Muscle of leg (tissue), 11 donors: ENCODE measurements around the gene IL3RA. TPM values are rescaled to one million over a fixed set of nuclear protein-coding genes. Genes with fewer than 3 reads are reported as not detected.
"Not testable (repeated sequence)": the region's sequence is repeated elsewhere in the genome, so short reads cannot be mapped to it uniquely, and the experiment has no call there.

Experiments
- DNase-seq: peaks from one replicate; pipeline ENCODE4 v3.0.0; 2013
- H3K27ac ChIP-seq: one replicate; pipeline ENCODE4 v1.5.1; 2013; ENCODE audit warnings: mild to moderate bottlenecking, low read length, control low read depth
- H3K27me3 ChIP-seq: one replicate; pipeline ENCODE4 v1.6.1; 2013; ENCODE audit warnings: low read length; ENCODE audit not compliant: control insufficient read depth, insufficient read depth
- H3K36me3 ChIP-seq: one replicate; pipeline ENCODE4 v1.6.1; 2013; ENCODE audit warnings: low read length; ENCODE audit not compliant: control insufficient read depth, insufficient read depth
- H3K4me1 ChIP-seq: one replicate; pipeline ENCODE4 v1.6.1; 2013; ENCODE audit warnings: low read length; ENCODE audit not compliant: control insufficient read depth, insufficient read depth
- H3K4me3 ChIP-seq: one replicate; pipeline ENCODE4 v1.5.1; 2013; ENCODE audit warnings: low read length, control low read depth
- H3K9me3 ChIP-seq: replicated peaks from 2 replicates; pipeline ENCODE4 v1.6.1; 2013; ENCODE audit warnings: low read depth, low read length; ENCODE audit not compliant: control insufficient read depth
- WGBS: methylation state at CpG from one replicate; pipeline ENCODE4 v1.1.5; 2013; ENCODE audit warnings: missing lambda C conversion rate; ENCODE audit not compliant: insufficient coverage; 5-methylcytosine and 5-hydroxymethylcytosine counted together
- polyA plus RNA-seq, 8 donors: library from polyadenylated mRNA; unstranded; fragments of 120-200 nt; gene quantifications; one replicate each; pipeline versions ENCODE4 v1.2.1 to v1.2.3, GENCODE V29; 2013; ENCODE audit warnings: inconsistent platforms in 1 of 8, low replicate concordance in 1 of 8; ENCODE audit not compliant: insufficient read length in 8 of 8, insufficient read depth in 1 of 8
- total RNA-seq: library from RNA; stranded (reverse); fragments of 120-200 nt; gene quantifications from one replicate; pipeline ENCODE4 v1.2.4, GENCODE V29; 2013

IL3RA gene
- total and polyA plus RNA-seq, 9 donors, result 7.8 to 24.7 (median 19.0) TPM

DNA sequence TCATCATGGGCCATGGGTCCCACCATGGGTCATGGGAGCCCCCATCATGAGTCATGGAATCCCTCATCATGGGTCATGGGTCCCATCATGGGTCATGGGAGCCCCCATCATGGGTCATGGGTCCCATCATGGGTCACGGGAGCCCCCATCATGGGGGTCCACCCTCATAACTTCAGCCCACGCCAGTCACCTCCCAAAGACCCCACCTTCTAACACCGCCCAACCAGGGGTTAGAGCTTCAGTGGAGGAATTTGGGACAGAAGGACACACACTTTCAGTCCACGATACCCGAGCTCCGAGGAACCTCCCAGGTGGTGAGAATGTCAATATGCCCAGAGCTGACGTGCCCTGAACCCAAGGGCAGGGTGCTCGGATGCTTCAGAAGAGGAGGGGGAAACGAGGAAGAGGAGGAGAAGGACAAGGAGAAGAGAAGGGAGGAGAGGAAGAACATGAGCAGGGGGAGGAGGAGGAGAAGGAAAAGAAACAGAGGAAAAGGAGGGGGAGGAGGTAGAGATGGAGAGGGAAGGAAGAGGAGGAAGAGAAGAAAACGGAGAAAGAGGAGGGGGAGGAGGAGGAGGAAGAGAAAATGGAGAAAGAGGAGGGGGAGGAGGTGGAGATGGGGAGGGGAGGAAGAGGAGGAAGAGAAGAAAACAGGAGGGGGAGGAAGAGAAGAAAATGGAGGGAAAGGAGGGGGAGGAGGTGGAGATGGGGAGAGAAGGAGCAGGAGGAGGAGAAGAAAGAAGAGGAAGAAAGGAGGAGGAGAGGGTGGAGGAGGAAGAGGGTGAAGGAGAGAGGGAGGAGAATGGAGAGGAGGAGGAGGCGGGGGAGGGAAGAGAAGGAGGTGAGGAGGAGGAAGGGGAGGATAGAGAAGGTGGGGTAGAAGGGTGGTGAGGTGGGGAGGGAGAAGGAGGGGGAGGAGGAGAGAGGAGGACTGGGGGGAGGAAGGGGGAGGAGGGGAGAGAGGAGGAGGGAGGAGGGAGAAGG is 17.7 kb downstream of the IL3RA start:
- H3K27me3 ChIP-seq, result no peaks in the 10 kb centered on the region
- DNase-seq, result no peak
- no peaks in the 10 kb centered on the region for H3K4me1 ChIP-seq
- peaks cover 12% of the 10 kb centered on the region for H3K36me3 ChIP-seq
- H3K9me3 ChIP-seq, result peaks cover 7% of the 10 kb centered on the region
- no peak overlapping the region for H3K4me3 ChIP-seq
- H3K27ac ChIP-seq, result no peak overlapping the region
- WGBS, result 87% methylated on average over 11 of the region's 11 CpGs

DNA sequence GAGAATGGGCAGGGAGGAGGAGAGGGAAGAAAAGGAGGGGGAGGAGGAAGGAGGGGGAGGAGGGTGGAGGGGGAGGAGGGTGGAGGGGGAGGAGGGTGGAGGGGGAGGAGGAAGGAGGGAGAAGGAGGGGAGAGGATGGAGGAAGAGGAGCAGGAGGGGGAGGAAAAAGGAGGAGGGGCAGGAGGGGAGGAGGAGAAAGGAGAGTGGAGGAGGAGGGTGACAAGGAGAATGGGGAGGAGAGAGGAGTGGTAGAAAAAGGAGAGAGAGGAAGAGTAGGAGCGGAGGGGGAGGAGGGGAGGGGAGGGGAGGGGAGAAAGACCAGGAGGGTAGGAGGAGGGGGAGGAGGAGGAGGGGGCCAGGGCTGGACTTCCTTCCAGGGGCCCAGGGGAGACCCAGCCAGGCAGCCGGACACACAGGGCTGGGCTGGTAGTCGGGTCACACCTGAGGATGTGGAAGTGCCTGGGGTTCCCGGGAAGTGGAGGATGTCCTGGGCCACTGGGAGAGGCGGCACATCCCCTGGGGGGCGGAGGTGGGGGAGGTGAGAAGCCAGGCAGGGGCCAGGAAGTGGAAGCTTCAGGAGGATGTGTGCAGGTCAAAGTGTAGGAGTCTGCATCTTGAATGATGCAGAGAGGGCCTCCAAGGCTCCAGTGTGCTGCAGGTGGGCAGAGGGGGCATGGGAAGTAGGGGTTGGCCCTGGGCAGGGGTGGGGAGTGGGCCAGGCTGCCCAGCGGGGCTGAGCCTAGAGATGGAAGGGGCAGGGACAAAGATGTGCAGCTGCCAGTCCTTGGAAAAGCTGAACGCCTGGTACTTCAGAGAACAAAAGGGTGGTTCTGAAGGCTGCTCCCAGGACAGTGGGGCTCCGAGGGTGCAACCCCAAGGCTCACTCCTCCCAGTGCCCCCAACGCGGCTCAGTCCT is 18.8 kb downstream of the IL3RA start:
- no peaks in the 10 kb centered on the region for H3K4me1 ChIP-seq
- H3K9me3 ChIP-seq, result peaks cover 7% of the 10 kb centered on the region
- no peak for DNase-seq
- no peaks in the 10 kb centered on the region for H3K27me3 ChIP-seq
- H3K4me3 ChIP-seq, result no peak overlapping the region
- H3K27ac ChIP-seq, result no peak overlapping the region
- 18% methylated on average over 6 of the region's 11 CpGs for WGBS
- peaks cover 12% of the 10 kb centered on the region for H3K36me3 ChIP-seq

DNA sequence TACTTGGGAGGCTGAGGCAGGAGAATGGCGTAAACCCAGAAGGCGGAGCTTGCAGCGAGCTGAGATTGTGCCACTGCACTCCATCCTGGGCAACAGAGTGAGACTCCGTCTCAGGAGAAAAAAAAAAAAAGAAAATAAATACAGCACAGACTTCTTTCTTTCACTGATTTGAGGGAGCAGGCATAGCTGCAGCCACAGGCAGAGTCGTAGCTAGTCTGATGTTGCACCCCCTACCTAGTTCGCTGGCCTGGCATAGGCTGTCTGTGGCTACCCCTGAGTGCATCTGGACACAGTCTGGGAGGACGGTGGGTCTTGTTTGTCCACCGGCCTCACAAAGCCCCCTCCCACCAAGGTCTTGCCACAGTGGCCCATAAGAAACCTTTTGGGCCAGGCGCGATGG is 21.4 kb downstream of the IL3RA start:
- WGBS, result 97% methylated on average over 5 of the region's 10 CpGs

DNA sequence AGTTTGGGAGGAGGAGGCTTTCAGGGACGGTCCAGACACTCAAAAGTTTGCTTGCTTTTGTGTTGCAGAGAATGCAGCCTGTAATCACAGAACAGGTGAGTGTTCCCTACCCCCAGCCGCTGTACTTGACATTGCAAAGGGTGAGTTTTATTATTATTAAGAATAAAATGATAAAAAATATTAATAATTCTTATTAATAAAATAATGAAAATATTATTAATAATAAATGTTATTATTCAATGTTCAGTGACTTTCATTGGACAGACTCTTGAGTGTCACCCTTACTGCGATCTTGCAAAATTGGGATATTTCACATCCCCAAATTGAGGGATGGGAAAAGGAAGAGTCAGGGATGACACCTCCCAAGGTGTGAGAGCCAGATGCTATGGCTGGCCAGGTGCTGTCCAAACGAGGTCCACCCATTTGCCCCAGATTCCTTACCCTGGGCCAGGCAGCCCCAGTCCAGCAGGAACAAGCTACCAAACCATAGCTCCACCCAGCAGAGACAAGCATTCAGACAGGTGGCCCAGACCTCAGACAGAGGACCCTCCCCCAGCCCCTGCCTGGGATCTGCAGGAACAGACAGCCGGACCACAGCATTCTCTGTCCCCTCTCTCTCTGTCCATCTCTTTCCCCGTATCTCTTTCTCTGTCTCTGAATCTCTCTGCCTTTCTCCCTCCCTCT is 22.4 kb downstream of the IL3RA start:
- WGBS, result 41% methylated on average over 3 of the region's 6 CpGs

More for the DNA sequence above, 21.4 kb downstream of the IL3RA start:
- peaks cover 14% of the 10 kb centered on the region for H3K36me3 ChIP-seq
- no peaks in the 10 kb centered on the region for H3K4me1 ChIP-seq
- no peak for DNase-seq
- no peak overlapping the region for H3K27ac ChIP-seq
- H3K4me3 ChIP-seq, result no peak overlapping the region
- H3K27me3 ChIP-seq, result no peaks in the 10 kb centered on the region
- peaks cover 7% of the 10 kb centered on the region for H3K9me3 ChIP-seq

DNA sequence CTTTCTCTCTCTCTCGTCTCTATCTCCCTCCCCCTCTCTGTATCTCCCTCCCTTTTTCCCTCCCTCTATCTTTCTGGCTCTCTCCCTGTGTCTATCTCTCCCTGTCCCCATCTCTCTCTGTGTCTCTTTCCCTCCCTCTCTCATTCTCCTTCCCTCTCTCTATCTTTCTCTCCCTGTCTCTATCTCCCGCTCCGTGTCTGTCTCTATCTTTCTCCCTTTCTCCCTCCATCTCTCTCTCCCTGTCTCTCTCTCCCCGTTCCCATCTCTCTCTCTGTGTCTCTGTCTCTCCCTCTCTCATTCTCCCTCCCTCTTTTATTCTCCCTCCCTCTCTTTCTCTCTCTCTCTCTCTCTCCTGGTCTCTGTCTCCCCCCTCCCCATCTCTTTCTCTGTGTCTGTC is 22.9 kb downstream of the IL3RA start:
- Histone ChIP-seq H3K4me1 (no peaks in the 10 kb centered on the region), H3K27ac (no peak overlapping the region), H3K4me3 (no peak overlapping the region), H3K9me3 (peaks cover 7% of the 10 kb centered on the region), H3K27me3 (no peaks in the 10 kb centered on the region), H3K36me3 (peaks cover 20% of the 10 kb centered on the region)
- 61% methylated on average over 4 of the region's 4 CpGs for WGBS
- no peak for DNase-seq

More for the DNA sequence above, 22.4 kb downstream of the IL3RA start:
- Histone ChIP-seq H3K4me3 (no peak overlapping the region), H3K9me3 (peaks cover 7% of the 10 kb centered on the region), H3K27ac (no peak overlapping the region), H3K27me3 (no peaks in the 10 kb centered on the region), H3K4me1 (no peaks in the 10 kb centered on the region), H3K36me3 (peaks cover 18% of the 10 kb centered on the region)
- DNase-seq, result no peak

DNA sequence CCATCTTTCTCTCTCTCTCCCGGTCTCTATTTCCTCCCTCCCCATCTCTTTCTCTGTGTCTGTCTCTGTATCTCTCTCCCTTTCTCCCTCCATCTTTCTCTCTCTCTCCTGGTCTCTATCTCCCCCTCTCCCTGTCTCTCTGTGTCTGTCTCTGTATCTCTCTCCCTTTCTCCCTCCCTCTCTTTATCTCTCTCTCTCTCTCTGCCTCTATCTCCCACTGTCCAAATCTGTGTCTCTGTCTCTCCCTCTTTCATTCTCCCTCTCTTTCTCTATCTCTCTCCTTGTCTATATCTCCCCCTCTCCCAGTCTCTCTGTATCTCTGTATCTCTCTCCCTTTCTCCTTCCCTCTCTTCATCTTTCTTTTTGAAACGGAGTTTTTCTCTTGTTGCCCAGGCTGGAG is 23.6 kb downstream of the IL3RA start:
- 68% methylated on average over 2 of the region's 2 CpGs for WGBS
- Histone ChIP-seq H3K4me3 (no peak overlapping the region), H3K9me3 (peaks cover 7% of the 10 kb centered on the region), H3K27me3 (no peaks in the 10 kb centered on the region), H3K27ac (no peak overlapping the region), H3K4me1 (no peaks in the 10 kb centered on the region), H3K36me3 (peaks cover 21% of the 10 kb centered on the region)
- DNase-seq, result no peak

DNA sequence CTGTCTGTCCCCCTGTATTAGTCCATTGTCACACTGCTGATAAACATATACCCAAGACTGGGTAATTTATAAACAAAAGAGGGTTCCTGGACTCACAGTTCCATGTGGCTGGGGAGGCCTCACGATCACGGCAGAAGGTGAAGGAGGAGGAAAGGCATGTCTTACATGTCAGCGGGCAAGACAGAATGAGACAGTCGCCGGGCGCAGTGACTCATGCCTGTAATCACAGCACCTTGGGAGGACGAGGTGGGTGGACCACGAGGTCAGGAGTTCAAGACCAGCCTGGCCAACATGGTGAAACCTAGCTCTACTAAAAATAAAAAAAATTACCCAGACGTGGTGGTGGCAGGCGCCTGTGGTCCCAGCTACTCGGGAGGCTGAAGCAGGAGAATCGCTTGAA is 24.7 kb downstream of the IL3RA start:
- WGBS, result 70% methylated on average over 2 of the region's 12 CpGs
- H3K36me3 ChIP-seq, result peaks cover 21% of the 10 kb centered on the region
- no peak for DNase-seq

DNA sequence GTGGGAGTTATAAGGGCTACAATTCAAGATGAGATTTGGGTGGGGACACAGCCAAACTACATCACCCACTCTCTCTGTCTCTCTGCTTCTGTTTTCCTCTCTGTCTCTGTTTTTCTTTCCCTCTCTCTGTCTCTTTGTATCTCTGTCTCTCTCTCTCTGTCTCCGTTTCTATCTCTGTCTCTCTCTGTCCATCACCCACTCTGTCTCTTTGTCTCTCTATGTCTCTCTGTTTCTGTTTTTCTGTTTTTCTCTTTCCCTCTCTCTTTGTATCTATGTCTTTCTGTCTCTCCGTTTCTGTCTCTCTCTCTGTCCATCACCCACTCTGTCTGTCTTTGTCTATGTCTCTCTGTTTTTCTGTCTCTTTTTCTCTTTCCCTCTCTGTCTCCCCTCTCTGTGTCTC is 25.3 kb downstream of the IL3RA start:
- DNase-seq, result no peak
- no peaks in the 10 kb centered on the region for H3K4me1 ChIP-seq
- H3K9me3 ChIP-seq, result peaks cover 7% of the 10 kb centered on the region
- H3K27ac ChIP-seq, result no peak overlapping the region
- H3K36me3 ChIP-seq, result peaks cover 21% of the 10 kb centered on the region
- H3K27me3 ChIP-seq, result no peaks in the 10 kb centered on the region
- H3K4me3 ChIP-seq, result no peak overlapping the region
- WGBS, result 87% methylated on average over 2 of the region's 2 CpGs

More for the DNA sequence above, 24.7 kb downstream of the IL3RA start:
- Histone ChIP-seq H3K27ac (no peak overlapping the region), H3K27me3 (no peaks in the 10 kb centered on the region), H3K9me3 (peaks cover 7% of the 10 kb centered on the region), H3K4me1 (no peaks in the 10 kb centered on the region), H3K4me3 (no peak overlapping the region)

DNA sequence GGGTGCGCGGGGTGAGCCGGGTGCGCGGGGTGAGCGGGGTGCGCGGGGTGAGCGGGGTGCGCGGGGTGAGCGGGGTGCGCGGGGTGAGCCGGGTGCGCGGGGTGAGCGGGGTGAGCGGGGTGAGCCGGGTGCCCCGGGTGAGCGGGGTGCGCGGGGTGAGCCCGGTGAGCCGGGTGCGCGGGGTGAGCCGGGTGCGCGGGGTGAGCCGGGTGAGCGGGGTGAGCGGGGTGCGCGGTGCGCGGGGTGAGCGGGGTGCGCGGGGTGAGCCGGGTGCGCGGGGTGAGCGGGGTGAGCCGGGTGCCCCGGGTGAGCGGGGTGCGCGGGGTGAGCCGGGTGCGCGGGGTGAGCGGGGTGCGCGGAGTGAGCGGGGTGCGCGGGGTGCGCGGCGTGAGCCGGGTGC is 29.8 kb downstream of the IL3RA start:
- H3K4me1 ChIP-seq, H3K36me3 ChIP-seq, DNase-seq, H3K9me3 ChIP-seq, H3K27ac ChIP-seq, H3K4me3 ChIP-seq, H3K27me3 ChIP-seq: not testable (repeated sequence)
- WGBS, result 90% methylated on average over 4 of the region's 63 CpGs

DNA sequence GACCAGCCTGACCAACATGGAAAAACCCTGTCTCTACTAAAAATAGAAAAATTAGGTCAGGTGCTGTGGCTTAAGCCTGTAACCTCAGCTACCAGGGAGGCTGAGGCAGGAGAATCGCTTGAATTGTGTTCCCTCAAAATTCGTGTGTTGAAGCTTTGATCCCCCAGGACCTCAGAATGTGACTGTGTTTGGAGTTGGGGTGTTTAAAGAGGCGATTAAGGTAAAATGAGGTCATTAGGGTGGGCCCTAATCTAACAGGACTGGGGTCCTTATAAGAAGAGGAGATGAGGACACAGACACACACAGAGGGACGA is 31.8 kb downstream of the IL3RA start:
- no peak for DNase-seq
- H3K36me3 ChIP-seq, result peaks cover 7% of the 10 kb centered on the region
- H3K9me3 ChIP-seq, result no peaks in the 10 kb centered on the region
- no peak overlapping the region for H3K27ac ChIP-seq
- H3K4me3 ChIP-seq, result no peak overlapping the region
- no peaks in the 10 kb centered on the region for H3K27me3 ChIP-seq
- H3K4me1 ChIP-seq, result no peaks in the 10 kb centered on the region
- 65% methylated on average over 2 of the region's 4 CpGs for WGBS
